HepG2 (cell line): ENCODE data around the gene NDUFS2. TPM values are rescaled to one million over a fixed set of nuclear protein-coding genes. Genes with fewer than 3 reads are reported as not detected.

ENCODE experiments used
- DNMT3B ChIP-seq: conservative IDR thresholded peaks from 2 replicates; pipeline ENCODE4 v1.6.1; 2016; ENCODE audit warnings: missing biosample characterization, control low read depth
- ELF1 ChIP-seq: sonication (generic); formaldehyde crosslinking; IDR thresholded peaks from 2 replicates; pipeline ENCODE4 v1.4.0; 2020; ENCODE audit warnings: missing genetic modification reagents
- JUNB ChIP-seq: sonication (generic); formaldehyde crosslinking; IDR thresholded peaks from 2 replicates; pipeline ENCODE4 v1.8.0; 2022; ENCODE audit warnings: missing genetic modification reagents, mild to moderate bottlenecking, borderline replicate concordance
- MZF1 ChIP-seq: sonication (generic); formaldehyde crosslinking; IDR thresholded peaks from 2 replicates; pipeline ENCODE4 v1.8.1; 2023; ENCODE audit warnings: mild to moderate bottlenecking, missing genetic modification reagents, borderline replicate concordance
- NCOA1 ChIP-seq: sonication (generic); formaldehyde crosslinking; IDR thresholded peaks from 2 replicates; pipeline ENCODE4 v1.9.0; 2021; ENCODE audit warnings: missing genetic modification reagents
- SMAD9 ChIP-seq: sonication (generic); formaldehyde crosslinking; IDR thresholded peaks from 2 replicates; pipeline ENCODE4 v1.5.1; 2020; ENCODE audit warnings: mild to moderate bottlenecking, missing genetic modification reagents
- SRY ChIP-seq: sonication (generic); formaldehyde crosslinking; IDR thresholded peaks from 2 replicates; pipeline ENCODE4 v1.8.0; 2022; ENCODE audit warnings: mild to moderate bottlenecking, missing genetic modification reagents
- ZNF160 ChIP-seq: sonication (generic); formaldehyde crosslinking; IDR thresholded peaks from 2 replicates; pipeline ENCODE4 v1.8.0; 2022; ENCODE audit warnings: mild to moderate bottlenecking, inconsistent platforms, missing genetic modification reagents
- ZNF441 ChIP-seq: sonication (generic); formaldehyde crosslinking; IDR thresholded peaks from 2 replicates; pipeline ENCODE4 v1.7.0; 2021; ENCODE audit warnings: missing genetic modification reagents, borderline replicate concordance
- ZNF615 ChIP-seq: sonication (generic); formaldehyde crosslinking; IDR thresholded peaks from 2 replicates; pipeline ENCODE4 v1.5.0; 2020; ENCODE audit warnings: mild to moderate bottlenecking, missing genetic modification reagents, borderline replicate concordance
- ZNF777 ChIP-seq: sonication (generic); formaldehyde crosslinking; IDR thresholded peaks from 2 replicates; pipeline ENCODE4 v1.4.0; 2020; ENCODE audit warnings: missing genetic modification reagents
- polyA plus RNA-seq, 8 experiments: library from polyadenylated mRNA; depleted of rRNA in 3 of 8; stranded (reverse) in 7 of 8; unstranded in 1 of 8; fragments of >200 nt; fragmentation: Illumina TruSeq in 4 of 8; extraction: Trizol in 4 of 8; gene quantifications; 2 replicates each; pipeline versions ENCODE4 v1.2.1 to v1.2.3, GENCODE V29; 2011 to 2016; ENCODE audit warnings: low read depth in 4 of 8, missing spikeins in 1 of 8, mixed read lengths in 1 of 8; ENCODE audit not compliant: insufficient read depth in 1 of 8
- total RNA-seq, 5 experiments: library from RNA; depleted of rRNA; stranded (reverse); fragments of >200 nt; fragmentation: Illumina TruSeq; extraction: Trizol; gene quantifications; 2 replicates each; pipeline ENCODE4 v1.2.3, GENCODE V29; 2016; ENCODE audit warnings: low read depth in 1 of 5
- TF ChIP-seq, protein P1 (sequence below): sonication (generic); formaldehyde crosslinking; IDR thresholded peaks from 2 replicates; pipeline ENCODE4 v1.8.1; 2023; ENCODE audit warnings: mild to moderate bottlenecking, inconsistent platforms, moderate library complexity, missing genetic modification reagents, borderline replicate concordance
- TF ChIP-seq, protein P2 (sequence below): sonication (generic); formaldehyde crosslinking; IDR thresholded peaks from 2 replicates; pipeline ENCODE4 v1.5.1; 2020; ENCODE audit warnings: missing genetic modification reagents, mild to moderate bottlenecking, borderline replicate concordance
- TF ChIP-seq, protein P3 (sequence below): sonication (generic); formaldehyde crosslinking; IDR thresholded peaks from 2 replicates; pipeline ENCODE4 v1.4.0; 2020; ENCODE audit warnings: missing genetic modification reagents, mild to moderate bottlenecking, borderline replicate concordance
- TF ChIP-seq, protein P4 (sequence below): sonication (generic); formaldehyde crosslinking; IDR thresholded peaks from one replicate; pipeline ENCODE4 v1.5.1; 2020; ENCODE audit warnings: mild to moderate bottlenecking, missing genetic modification reagents; ENCODE audit errors: not compliant biosample characterization

The NDUFS2 gene
- total and polyA plus RNA-seq, 2 of the 13 experiments (the other 11 are each of a cell fraction or from before 2014, with no cell fraction given): 89.9 to 118 TPM

DNA sequence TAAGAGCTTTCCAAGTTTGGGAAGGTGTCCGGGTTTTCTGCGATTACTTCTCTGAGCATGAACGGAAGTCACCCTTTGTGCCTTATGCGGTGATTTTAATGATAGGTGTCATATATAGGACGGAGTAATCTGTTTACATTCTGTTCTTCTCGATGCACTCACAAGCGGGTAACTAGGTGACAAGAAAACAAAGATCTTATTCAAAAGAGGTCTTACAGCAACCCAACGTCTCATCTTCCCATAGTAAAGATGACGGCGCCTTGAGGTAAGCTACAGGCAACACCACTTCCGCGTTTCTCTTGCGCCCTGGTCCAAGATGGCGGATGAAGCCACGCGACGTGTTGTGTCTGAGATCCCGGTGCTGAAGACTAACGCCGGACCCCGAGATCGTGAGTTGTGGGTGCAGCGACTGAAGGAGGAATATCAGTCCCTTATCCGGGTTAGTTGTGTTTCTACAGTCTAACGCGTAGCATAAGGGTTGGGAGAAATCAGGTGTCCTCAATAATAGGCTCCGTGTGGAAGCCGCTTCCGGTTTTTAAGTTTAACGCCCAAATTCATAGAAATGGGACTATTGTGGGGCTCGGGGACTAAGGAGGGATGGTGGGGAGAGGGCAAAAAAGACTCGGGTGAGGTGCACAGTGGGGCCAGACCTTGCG, 48.4 kb upstream of the NDUFS2 start, which contains the start of gene UFC1 (continued):
- TF ChIP-seq, protein P1, sequence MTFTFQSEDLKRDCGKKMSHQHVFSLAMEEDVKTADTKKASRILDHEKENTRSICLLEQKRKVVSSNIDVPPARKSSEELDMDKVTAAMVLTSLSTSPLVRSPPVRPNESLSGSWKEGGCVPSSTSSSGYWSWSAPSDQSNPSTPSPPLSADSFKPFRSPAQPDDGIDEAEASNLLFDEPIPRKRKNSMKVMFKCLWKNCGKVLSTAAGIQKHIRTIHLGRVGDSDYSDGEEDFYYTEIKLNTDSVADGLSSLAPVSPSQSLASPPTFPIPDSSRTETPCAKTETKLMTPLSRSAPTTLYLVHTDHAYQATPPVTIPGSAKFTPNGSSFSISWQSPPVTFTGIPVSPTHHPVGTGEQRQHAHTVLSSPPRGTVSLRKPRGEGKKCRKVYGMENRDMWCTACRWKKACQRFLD (CRISPR knock-in tag): no peak
- TF ChIP-seq MZF1 (CRISPR knock-in tag) (no peak), SRY (CRISPR knock-in tag) (no peak), NCOA1 (CRISPR knock-in tag) (0 out of 2 replicates have a peak, but pooled peaks have one; percentile 32), ZNF615 (CRISPR knock-in tag) (peak; percentile 41; the same call in 1 of the 2 replicates), SMAD9 (no peak), ZNF777 (no peak), ZNF160 (CRISPR knock-in tag) (no peak), JUNB (CRISPR knock-in tag) (no peak), DNMT3B (CRISPR knock-in tag) (no peak; the same call in 1 of the 2 replicates), ZNF441 (CRISPR knock-in tag) (no peak; the same call in 1 of the 2 replicates), ELF1 (CRISPR knock-in tag) (peak; percentile 98)
- TF ChIP-seq, protein P2, sequence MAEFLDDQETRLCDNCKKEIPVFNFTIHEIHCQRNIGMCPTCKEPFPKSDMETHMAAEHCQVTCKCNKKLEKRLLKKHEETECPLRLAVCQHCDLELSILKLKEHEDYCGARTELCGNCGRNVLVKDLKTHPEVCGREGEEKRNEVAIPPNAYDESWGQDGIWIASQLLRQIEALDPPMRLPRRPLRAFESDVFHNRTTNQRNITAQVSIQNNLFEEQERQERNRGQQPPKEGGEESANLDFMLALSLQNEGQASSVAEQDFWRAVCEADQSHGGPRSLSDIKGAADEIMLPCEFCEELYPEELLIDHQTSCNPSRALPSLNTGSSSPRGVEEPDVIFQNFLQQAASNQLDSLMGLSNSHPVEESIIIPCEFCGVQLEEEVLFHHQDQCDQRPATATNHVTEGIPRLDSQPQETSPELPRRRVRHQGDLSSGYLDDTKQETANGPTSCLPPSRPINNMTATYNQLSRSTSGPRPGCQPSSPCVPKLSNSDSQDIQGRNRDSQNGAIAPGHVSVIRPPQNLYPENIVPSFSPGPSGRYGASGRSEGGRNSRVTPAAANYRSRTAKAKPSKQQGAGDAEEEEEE (CRISPR knock-in tag): no peak
- TF ChIP-seq, protein P3, sequence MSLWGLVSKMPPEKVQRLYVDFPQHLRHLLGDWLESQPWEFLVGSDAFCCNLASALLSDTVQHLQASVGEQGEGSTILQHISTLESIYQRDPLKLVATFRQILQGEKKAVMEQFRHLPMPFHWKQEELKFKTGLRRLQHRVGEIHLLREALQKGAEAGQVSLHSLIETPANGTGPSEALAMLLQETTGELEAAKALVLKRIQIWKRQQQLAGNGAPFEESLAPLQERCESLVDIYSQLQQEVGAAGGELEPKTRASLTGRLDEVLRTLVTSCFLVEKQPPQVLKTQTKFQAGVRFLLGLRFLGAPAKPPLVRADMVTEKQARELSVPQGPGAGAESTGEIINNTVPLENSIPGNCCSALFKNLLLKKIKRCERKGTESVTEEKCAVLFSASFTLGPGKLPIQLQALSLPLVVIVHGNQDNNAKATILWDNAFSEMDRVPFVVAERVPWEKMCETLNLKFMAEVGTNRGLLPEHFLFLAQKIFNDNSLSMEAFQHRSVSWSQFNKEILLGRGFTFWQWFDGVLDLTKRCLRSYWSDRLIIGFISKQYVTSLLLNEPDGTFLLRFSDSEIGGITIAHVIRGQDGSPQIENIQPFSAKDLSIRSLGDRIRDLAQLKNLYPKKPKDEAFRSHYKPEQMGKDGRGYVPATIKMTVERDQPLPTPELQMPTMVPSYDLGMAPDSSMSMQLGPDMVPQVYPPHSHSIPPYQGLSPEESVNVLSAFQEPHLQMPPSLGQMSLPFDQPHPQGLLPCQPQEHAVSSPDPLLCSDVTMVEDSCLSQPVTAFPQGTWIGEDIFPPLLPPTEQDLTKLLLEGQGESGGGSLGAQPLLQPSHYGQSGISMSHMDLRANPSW (CRISPR knock-in tag): no peak
- TF ChIP-seq, protein P4, sequence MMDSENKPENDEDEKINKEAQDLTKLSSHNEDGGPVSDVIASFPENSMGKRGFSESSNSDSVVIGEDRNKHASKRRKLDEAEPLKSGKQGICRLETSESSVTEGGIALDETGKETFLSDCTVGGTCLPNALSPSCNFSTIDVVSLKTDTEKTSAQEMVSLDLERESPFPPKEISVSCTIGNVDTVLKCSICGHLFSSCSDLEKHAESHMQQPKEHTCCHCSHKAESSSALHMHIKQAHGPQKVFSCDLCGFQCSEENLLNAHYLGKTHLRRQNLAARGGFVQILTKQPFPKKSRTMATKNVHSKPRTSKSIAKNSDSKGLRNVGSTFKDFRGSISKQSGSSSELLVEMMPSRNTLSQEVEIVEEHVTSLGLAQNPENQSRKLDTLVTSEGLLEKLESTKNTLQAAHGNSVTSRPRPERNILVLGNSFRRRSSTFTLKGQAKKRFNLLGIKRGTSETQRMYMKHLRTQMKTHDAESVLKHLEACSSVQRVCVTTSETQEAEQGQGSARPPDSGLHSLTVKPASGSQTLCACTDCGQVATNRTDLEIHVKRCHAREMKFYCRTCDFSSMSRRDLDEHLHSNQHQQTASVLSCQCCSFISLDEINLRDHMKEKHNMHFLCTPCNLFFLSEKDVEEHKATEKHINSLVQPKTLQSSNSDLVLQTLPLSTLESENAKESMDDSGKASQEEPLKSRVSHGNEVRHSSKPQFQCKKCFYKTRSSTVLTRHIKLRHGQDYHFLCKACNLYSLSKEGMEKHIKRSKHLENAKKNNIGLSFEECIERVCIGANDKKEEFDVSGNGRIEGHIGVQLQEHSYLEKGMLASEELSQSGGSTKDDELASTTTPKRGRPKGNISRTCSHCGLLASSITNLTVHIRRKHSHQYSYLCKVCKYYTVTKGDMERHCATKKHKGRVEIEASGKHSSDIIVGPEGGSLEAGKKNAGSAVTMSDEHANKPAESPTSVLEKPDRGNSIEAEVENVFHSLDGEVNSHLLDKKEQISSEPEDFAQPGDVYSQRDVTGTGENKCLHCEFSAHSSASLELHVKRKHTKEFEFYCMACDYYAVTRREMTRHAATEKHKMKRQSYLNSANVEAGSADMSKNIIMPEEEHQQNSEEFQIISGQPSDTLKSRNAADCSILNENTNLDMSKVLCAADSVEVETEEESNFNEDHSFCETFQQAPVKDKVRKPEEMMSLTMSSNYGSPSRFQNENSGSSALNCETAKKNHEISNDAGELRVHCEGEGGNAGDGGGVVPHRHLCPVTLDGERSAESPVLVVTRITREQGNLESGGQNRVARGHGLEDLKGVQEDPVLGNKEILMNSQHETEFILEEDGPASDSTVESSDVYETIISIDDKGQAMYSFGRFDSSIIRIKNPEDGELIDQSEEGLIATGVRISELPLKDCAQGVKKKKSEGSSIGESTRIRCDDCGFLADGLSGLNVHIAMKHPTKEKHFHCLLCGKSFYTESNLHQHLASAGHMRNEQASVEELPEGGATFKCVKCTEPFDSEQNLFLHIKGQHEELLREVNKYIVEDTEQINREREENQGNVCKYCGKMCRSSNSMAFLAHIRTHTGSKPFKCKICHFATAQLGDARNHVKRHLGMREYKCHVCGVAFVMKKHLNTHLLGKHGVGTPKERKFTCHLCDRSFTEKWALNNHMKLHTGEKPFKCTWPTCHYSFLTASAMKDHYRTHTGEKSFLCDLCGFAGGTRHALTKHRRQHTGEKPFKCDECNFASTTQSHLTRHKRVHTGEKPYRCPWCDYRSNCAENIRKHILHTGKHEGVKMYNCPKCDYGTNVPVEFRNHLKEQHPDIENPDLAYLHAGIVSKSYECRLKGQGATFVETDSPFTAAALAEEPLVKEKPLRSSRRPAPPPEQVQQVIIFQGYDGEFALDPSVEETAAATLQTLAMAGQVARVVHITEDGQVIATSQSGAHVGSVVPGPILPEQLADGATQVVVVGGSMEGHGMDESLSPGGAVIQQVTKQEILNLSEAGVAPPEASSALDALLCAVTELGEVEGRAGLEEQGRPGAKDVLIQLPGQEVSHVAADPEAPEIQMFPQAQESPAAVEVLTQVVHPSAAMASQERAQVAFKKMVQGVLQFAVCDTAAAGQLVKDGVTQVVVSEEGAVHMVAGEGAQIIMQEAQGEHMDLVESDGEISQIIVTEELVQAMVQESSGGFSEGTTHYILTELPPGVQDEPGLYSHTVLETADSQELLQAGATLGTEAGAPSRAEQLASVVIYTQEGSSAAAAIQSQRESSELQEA (CRISPR knock-in tag): no peak
